Measurements from ENCODE around the gene PIGU. TPM values are rescaled to one million over a fixed set of nuclear protein-coding genes. Genes with fewer than 3 reads are reported as not detected.
"Not testable (repeated sequence)": the region's sequence is repeated elsewhere in the genome, so short reads cannot be mapped to it uniquely, and the experiment has no call there.

Gene PIGU, protein sequence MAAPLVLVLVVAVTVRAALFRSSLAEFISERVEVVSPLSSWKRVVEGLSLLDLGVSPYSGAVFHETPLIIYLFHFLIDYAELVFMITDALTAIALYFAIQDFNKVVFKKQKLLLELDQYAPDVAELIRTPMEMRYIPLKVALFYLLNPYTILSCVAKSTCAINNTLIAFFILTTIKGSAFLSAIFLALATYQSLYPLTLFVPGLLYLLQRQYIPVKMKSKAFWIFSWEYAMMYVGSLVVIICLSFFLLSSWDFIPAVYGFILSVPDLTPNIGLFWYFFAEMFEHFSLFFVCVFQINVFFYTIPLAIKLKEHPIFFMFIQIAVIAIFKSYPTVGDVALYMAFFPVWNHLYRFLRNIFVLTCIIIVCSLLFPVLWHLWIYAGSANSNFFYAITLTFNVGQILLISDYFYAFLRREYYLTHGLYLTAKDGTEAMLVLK
- 10 to 100 TPM; 11.0 to 20.4 (median 14.1) TPM for total RNA-seq
- polyA plus RNA-seq: 10 to 100 TPM; 18.6 to 23.8 TPM
- long read RNA-seq, donor 1, partial matches to known transcripts: 2 of 4 reads
- long read RNA-seq, donor 1, other reads (novel, unspliced or antisense): 1 of 4 reads
- long read RNA-seq, donor 2, partial matches to known transcripts: 1 of 7 reads
- long read RNA-seq, donor 2, other reads (novel, unspliced or antisense): 3 of 7 reads
- long read RNA-seq, donor 3, transcript PIGU-201 (12 exons, 1,632 nt): major isoform, 18 of 22 reads
- long read RNA-seq, donor 3, partial matches to known transcripts: 3 of 22 reads
- long read RNA-seq, donor 3, other reads (novel, unspliced or antisense): 1 of 22 reads

DNA sequence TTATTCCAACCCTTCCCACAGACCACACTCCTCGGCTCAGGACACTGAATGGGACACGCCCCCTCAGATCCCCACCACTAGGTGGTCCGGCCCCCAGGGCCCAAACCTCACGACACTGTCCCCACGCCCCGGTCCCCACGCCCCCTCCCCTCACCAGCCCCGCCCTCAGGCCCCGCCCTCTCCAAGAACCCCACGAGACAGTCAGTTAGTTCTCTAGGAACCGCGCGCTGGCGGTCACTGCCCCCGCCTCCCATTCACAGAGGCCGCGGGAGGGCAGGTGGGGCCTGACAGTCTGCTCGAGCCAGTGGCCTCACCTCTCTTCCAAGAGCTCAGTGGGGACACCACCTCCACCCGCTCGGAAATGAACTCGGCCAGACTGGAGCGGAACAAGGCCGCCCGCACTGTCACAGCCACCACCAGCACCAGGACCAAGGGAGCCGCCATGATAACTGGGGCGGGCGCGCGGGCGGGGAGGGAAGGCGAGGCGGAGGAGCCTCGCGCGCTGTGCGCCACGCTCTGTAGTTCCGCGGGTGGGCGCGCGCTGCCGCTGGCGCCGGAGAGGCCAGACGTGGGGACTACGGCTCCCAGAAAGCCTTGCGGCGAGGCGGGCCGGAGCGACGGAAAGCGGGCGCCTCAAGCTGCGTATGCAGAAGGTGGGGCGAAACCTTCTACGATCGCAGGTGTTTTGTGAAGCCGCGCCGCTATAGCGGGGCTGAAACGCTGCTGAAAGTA, at the start of gene PIGU:
Gene PIGU, minus strand, starts transcription at position 451 of the 732 bp plus-strand sequence. Its CDS starts 7 bp downstream, at position 444.
- DNase-seq (peak; percentile 94 to 95), ATAC-seq (peak; percentile 100)
- no peaks in the 10 kb centered on the region for H3K27me3 ChIP-seq
- no peaks in the 10 kb centered on the region for H3K36me3 ChIP-seq
- WGBS, 2 donors: 0% methylated on average over 64 of the region's 64 CpGs
- TF ChIP-seq, protein P1, sequence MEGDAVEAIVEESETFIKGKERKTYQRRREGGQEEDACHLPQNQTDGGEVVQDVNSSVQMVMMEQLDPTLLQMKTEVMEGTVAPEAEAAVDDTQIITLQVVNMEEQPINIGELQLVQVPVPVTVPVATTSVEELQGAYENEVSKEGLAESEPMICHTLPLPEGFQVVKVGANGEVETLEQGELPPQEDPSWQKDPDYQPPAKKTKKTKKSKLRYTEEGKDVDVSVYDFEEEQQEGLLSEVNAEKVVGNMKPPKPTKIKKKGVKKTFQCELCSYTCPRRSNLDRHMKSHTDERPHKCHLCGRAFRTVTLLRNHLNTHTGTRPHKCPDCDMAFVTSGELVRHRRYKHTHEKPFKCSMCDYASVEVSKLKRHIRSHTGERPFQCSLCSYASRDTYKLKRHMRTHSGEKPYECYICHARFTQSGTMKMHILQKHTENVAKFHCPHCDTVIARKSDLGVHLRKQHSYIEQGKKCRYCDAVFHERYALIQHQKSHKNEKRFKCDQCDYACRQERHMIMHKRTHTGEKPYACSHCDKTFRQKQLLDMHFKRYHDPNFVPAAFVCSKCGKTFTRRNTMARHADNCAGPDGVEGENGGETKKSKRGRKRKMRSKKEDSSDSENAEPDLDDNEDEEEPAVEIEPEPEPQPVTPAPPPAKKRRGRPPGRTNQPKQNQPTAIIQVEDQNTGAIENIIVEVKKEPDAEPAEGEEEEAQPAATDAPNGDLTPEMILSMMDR (IDR thresholded peaks at IDR 0.05): peak in 7 of 9 donors; percentile 20 to 60 (median 32)
- H3K9me3 ChIP-seq: no peaks in the 10 kb centered on the region
- intact Hi-C loops (cut with DNase I): loop anchor here in 4 of 10 donors (1.0 to 5.0 kb wide), 4 partner anchors 27 to 70 kb away; partner anchors contain the start of gene TP53INP2 (in 2 of the 4)
- peaks cover 0 to 20% (median 11%) of the 10 kb centered on the region in 9 donors for H3K4me1 ChIP-seq
- peak within 1 kb of the TSS in 9 of 10 donors; percentile 53 to 89 (median 79) for H3K27ac ChIP-seq
- peak within 1 kb of the TSS; percentile 50 to 84 (median 76) for H3K4me3 ChIP-seq

DNA sequence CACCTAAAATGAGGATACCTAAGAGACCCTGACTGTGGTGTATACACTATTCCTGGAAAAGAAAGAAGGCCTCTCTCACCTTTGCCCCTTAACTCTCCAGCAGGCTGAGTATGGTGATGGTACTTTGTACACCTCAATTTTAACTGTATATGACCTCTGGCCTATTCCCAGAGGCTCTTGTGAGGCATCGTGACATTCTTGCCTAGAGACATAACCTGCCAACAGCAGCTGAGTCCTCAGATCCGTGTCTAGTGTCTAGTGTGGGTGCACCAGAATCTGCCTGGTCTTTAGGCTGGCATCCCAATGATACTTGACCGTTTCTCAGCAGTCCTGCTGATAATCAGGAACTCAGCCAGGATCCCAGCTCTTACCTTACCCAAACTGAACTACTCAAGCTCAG, 47.3 kb upstream of the PIGU start:
- DNase-seq (no peak), ATAC-seq (peak in 6 of 8 donors; percentile 33 to 84 (median 48))
- TF ChIP-seq, protein P1 (IDR thresholded peaks at IDR 0.05): no peak
- Histone ChIP-seq H3K9me3 (no peaks in the 10 kb centered on the region), H3K36me3 (peaks cover 0 to 94% (median 32%) of the 10 kb centered on the region in 9 donors), H3K27me3 (no peaks in the 10 kb centered on the region), H3K4me1 (peaks cover 0 to 14% (median 0%) of the 10 kb centered on the region in 9 donors), H3K27ac (peak overlapping the region in 1 of 10 donors; percentile 20), H3K4me3 (no peak overlapping the region)
- WGBS, 2 donors: 51 to 63% methylated on average over 3 of the region's 3 CpGs
- intact Hi-C loops (cut with DNase I): no loop called here

DNA sequence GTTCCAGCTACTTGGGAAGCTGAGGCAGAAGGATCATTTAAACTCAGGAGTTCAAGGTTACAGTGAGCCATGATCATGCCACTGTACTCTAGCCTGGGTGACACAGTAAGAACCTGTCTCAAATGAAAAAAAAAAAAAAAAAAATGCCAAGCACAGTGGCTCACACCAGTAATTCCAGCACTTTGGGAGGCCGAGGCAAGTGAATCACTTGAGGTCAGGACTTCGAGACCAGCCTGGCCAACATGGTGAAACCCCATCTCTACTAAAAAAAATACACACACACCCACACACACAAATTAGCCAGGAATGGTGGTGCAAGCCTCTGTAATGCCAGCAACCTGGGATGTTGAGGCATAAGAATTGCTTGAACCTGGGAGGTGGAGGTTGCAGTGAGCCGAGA, 45.7 kb upstream of the PIGU start:
- Histone ChIP-seq H3K36me3 (peaks cover 0 to 95% (median 32%) of the 10 kb centered on the region in 9 donors), H3K4me1 (peaks cover 0 to 14% (median 0%) of the 10 kb centered on the region in 9 donors)
- ATAC-seq; intact Hi-C loops (cut with DNase I); DNase-seq; H3K9me3 ChIP-seq; H3K27ac ChIP-seq; H3K4me3 ChIP-seq; H3K27me3 ChIP-seq: not testable (repeated sequence)
- WGBS, 2 donors: 96 to 97% methylated on average over 3 of the region's 3 CpGs

DNA sequence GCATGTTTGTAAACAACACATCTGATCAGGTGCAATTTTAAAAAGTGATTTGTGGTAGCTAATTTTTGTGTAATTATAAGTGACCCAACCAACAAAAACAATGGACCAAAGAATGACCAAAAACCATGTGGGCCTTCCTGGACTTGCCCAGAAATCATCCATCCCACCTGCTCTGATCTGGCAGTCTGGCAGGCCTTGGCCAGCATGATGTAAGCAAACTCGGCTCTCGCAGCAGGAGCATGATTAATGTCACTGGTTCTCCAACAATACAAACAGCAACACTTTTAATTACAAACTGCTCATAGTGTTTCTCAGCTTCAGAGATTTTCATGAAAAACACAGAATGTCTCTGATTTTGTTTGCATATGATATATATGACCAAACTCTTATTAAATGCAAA, 43.4 kb upstream of the PIGU start:
- no peak for DNase-seq
- peaks cover 0 to 92% (median 10%) of the 10 kb centered on the region in 9 donors for H3K36me3 ChIP-seq
- no peak for ATAC-seq
- H3K4me1 ChIP-seq: peaks cover 0 to 14% (median 0%) of the 10 kb centered on the region in 9 donors
- H3K27me3 ChIP-seq: no peaks in the 10 kb centered on the region
- H3K4me3 ChIP-seq: no peak overlapping the region
- intact Hi-C loops (cut with DNase I): no loop called here
- no peaks in the 10 kb centered on the region for H3K9me3 ChIP-seq
- TF ChIP-seq, protein P1 (IDR thresholded peaks at IDR 0.05): no peak
- WGBS, 2 donors: 52 to 63% methylated on average over 2 of the region's 2 CpGs
- H3K27ac ChIP-seq: no peak overlapping the region

DNA sequence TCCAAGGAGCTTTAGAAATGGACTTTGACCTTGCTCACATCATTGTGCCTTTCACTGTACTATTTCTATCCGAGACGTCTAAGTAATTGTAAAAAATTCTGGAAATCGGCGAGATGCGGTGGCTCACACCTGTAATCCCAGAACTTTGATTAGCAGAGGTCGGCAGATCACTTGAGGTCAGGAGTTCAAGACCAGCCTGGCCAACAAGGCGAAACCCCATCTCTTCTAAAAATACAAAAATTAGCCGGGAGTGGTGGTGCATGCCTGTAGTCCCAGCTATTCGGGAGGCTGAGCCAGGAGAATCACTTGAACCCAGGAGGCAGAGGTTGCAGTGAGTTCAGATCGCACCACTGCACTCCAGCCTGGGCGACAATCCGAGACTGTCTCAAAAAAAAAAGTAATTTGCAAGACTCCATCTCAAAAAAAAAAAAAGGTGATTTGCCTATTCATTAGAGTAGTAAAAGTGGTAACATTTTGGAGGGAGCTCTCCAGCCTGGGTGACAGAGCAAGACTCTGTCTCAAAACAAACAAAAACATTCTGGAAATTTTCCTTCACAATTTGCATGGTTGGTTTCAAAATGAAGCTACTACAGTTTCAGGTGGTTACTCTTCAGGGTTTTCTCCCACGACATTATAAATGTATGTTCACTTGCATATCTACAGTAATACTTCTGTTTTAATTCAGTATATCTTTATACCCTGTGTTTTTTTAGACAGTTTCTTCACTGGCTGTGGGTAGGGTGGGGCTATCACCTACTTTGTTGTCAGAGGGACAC, 42.5 kb upstream of the PIGU start:
- H3K4me3 ChIP-seq; intact Hi-C loops (cut with DNase I); H3K9me3 ChIP-seq; H3K27ac ChIP-seq; DNase-seq; ATAC-seq; H3K27me3 ChIP-seq: not testable (repeated sequence)
- 95 to 96% methylated on average over 13 of the region's 13 CpGs for WGBS, 2 donors
- Histone ChIP-seq H3K4me1 (peaks cover 0 to 14% (median 2%) of the 10 kb centered on the region in 9 donors), H3K36me3 (peaks cover 0 to 92% (median 12%) of the 10 kb centered on the region in 9 donors)

Measured in heart right ventricle (tissue), 16 donors.